ENCODE data around the gene MALSU1.
"Not testable (repeated sequence)": the region's sequence is repeated elsewhere in the genome, so short reads cannot be mapped to it uniquely, and the experiment has no call there.

The MALSU1 gene

DNA sequence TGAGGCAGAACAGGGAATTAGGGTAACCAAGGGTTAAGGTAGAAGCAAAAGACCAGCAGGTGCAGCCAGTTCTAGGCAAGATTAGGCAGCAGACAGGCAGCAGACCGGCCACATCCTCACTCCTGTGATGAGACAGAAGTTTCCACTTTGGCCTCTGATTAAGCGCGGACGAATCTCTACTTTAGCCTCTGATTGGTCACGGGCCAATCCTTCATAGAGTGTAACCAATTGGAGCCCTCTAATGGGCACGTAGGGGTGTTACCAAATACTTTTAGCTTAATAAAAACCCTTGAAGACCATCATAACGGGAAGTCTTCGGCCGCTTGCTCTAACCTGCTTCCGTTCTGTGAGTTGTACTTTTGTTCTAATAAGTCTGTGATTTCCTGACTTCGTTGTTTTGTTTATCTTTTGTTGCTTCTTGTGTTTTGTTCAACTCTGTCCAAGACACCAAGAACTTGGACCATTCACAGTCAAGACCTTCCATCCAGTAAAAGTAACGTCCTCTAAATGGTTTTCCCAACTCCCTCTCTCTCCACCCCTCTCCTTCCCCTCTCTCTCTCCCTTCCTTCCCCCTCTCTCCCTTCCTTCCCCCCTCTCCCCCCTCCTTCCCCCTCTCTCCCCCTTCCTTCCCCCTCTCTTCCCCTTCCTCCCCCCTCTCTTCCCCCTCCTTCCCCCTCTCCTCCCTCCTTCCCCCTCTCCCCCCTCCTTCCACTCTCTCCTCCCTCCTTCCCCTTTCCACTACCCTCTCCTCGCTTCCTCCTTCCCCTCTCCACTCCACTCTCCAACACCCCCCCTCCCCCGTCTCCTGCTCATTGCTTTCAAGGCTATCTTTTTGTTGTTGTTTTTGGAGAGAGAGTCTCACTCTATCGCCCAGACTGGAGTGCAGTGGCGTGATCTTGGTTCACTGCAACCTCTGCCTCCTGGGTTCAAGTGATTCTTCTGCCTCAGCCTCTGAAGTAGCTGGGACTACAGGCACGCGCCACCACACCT, 13.2 kb upstream of the MALSU1 start:
- peak; percentile 30 for DNase-seq (ENCODE audit: low read depth)

DNA sequence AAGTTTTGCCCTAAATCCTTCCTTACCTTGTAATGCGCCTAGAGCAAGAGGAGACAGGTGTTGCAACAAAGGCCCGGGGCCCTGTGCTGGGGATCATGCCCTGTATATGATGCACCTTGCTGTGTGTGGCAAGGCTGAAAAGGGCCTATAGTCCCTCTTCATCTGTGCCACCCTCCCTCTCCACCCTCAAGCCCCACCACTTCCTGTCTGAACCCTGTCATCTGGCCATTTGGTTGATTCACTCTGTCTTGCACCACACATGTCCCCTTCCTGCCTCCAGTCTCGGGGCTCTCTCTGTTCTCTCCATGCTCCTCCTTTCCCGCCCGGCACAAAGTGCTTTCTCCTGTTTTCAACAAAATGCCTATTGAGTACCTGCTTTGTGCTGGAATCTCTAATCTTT, 11.5 kb upstream of the MALSU1 start:
- DNase-seq (ENCODE audit: low read depth): no peak

DNA sequence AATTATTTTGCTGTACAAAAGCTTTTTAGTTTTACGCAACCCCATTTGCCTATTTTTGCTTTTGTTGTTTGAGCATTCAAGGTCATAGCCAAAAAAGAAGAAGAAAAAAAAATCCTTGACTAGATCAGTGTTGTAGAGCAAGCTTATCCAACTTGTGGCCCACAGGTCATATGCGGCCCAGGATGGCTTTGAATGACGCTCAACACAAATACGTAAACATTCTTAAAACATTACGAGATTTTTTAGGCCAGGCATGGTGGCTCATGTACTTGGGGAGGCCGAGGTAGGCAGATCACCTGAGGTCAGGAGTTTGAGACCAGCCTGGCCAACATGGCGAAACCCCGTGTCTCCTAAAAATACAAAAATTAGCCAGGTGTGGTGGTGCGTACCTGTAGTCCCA, 8.1 kb upstream of the MALSU1 start:
- DNase-seq (ENCODE audit: low read depth): no peak

DNA sequence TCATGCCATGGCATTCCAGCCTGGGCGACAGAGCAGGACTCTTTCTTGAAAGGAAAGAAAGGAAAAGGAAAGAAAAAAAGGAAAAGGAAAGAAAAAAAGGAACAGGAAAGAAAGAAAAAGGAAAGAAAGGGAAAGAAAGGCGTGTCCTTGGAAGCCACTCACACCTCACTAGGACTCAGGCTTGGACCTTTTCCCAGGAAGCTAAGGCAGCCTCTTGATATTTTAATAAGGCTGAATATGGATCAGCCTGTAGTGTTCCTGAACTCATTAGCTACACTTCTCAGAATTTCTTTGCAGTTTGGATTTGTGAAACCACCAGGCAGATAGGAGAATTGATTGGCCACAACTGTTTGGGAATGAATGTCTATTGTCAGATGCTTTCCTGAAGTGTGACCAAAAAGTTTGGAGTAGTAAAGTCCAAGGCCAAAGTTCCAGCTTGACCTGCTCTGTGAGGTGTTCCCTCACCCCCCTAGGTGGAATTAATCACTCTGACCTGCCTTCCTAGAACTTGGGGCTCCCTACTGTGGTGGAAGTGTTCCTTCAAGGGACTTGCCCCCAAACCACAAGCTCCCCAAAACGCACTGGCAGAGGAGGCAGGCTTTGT, 7.1 kb upstream of the MALSU1 start:
- DNase-seq (ENCODE audit: low read depth): no peak

DNA sequence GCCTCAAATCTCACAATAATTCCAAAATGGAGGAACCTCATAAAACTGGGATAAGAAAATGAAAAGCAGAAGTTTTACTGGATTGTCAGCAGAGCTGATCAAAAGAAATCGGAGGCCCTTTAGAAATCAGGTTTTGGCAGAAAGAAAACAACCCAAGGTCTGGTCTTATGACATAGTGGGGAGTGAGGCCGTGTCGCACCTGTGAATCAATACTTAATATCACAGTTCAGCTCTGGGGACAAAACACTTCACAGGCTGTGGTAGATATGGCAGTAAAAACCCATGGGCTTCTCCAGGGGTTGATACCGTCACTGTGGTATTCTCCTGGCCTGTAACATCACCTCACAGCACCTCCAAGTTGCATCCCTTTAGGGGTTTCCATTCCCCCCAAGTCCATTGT, 6.5 kb upstream of the MALSU1 start:
- DNase-seq (ENCODE audit: low read depth): no peak

DNA sequence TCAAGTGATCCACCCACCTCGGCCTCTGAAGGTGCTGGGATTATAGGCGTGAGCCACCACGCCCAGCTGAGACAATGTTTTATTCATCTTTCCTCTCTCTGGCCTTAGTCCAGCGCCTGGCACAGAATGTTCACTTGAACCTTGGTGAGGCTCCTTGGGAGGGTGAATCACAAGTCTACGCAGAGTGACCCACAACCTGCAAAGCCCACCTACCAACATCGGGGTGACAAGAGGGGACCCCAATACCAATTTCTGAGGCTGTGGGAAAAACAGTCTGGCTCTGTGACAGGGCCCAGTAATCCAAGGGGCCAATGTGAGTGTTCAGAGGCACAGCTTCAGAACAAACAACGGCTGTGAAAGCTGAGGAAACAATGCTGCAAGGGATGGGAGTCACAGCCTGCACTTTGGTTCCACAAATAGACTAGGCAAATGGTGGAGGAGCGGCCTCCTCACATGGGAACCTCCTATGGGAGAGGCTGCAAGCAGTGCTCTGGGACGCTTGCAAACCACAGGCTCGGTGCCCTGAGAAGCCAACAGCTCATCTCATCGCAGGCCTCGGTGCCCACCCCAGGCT, 5.6 kb upstream of the MALSU1 start:
- no peak for DNase-seq (ENCODE audit: low read depth)

DNA sequence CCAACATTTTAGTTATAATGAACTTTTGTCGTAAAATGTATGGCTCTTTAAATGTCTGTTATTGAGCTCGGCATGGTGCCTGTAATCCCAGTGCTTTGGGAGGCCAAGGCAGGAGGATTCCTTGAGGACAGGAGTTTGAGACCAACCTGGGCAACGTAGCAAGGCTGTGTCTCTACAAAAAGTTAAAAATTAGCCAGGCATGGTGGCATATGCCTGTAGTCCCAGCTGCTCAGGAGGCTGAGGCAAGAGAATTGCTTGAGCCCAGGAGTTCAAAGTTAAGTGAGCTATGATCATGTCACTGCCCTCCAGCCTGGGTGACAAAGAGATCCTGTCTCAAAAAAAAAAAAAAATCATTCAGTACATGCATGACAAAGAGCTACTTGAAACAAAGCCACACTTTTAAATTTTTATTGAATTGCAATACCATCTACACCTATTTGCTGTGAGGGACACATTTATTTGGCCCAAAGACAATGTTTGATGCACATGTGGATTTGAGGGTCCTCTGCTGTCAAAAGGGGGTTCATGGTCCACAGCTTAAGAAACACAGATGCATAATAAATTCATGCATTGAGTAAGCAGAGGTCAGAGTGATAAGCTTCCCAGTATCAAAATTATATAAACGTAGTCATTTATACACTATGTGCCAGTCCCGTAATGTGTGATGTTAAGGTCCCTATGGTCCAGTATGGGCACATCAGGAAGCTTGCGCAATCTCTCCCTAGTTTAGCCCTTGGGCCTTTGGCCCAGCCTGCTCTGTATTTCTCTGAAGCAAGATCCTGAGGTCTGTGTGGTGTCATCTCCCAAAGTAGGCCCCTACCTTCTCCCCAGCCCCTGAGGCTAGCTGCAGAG, 4.4 kb upstream of the MALSU1 start:
- DNase-seq (ENCODE audit: low read depth): no peak

DNA sequence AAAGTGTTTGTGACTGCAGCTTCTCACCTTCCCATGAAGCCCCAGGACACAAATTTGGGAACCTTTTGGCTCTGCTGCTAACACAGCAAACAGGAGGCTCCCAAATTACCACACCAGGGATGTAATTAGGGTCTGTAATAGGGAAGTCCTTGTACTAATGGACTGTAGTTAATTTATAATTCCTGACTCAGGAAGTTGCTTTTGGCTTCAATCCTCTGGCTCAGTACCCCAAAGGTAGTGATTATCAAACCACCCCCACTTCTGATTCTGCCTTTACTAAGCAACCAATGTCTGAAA, 3.8 kb upstream of the MALSU1 start:
- DNase-seq (ENCODE audit: low read depth): no peak

DNA sequence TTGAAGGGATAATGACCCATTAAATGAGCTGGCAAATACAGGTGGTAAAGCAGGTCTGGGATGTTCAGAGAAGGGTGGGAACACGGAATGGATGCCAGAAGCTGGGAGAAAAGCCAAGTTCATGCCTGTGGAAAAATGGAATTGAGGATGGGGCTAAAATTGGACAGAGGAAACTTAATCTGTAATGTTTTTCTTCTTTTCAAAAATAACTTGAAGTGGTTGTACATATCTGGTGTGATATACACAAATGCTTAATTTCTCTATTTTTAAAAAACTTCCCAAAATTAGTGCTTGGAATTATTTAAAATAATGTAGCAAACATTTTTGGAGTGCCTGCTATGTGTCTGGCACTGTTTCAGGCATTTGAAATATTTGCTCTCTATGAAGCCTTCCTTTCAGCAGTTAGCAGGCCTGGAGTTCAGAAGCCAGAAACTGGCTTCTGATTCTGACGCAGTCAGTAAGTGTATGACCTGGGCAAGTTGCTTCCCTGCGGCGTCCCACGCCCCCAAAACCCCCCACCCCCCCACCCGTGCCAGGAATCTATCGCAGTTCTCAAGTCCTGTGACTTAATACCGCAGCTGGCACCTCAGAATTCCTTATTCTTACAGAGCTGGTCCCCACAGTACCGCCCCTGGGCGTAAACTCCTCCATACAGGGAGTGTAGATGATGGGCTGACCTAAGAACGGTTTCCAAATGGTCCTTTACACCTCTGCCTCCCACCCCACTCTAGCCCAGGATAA, 828 bp upstream of the MALSU1 start:
- DNase-seq (ENCODE audit: low read depth): no peak

DNA sequence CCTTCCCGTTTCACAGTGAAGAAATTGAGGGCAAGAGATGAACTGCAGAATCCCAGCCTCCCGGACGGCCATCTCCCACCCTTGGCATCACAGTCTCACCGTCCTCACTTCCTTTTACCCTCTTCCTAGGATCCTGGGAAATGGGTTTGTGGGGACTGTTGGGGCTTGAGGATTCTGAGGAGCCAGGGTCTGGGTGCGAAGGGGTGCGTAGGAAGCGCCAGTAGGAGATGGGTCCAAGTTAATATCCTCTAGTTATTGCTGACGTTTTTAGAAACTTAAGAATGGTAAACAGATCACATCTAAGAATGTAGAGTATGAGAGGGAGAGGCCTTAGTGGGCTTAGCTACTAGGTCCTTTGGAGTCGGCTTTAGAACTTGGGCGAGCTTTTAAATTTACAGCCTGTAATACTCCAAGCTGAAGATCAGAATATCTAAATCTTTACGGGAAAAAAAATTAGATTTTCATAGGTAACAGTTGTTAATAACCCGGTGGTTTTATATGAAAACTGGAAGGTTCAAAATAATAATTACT, 696 bp downstream of the MALSU1 start:
- DNase-seq (ENCODE audit: low read depth): no peak

DNA sequence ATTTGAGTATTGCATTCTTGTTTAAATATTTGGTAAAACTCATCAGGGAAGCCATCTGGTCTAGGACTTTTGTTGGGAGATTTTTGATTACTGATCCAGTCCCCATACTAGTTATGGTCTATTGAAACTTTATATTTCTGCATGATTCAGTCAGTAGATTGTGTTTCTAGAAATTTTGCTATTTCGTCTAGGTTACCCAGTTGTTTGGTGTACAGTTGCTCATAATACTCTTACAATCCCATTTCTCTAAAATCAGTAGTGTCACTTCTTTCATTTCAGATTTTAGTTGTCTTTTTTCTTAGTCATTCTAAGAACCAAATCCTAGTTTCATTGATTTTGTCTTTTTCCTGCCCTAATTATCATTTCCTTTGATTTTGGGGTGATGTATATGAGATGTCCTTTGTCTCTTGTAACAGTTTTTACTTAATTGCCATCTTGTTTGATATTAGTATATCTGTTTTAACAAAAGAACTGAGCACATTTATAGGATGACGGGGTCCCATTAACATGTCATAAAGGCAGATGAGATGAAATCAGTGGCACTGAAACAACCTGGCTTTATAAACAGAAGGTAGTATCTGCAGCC, 7.9 kb downstream of the MALSU1 start:
- DNase-seq (ENCODE audit: low read depth): no peak

DNA sequence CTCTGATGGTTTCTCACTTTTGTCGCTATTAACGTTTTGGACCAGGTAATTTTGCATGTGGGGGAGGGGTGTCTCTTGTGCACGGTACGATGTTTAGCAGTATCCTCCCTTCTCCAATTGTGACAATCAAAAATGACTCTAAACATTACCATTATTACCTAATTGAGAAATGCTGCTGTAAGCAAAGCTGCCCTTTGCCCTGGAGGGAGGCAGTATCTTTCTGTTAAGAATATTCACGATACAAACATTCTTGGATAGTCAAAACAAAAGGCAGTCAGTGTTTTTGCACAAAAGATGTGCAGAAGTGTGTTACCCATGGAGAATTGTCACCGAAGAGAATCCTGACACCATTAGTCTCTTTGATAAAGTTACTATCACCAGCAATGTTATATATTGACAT, 9.6 kb downstream of the MALSU1 start:
- DNase-seq (ENCODE audit: low read depth): no peak

DNA sequence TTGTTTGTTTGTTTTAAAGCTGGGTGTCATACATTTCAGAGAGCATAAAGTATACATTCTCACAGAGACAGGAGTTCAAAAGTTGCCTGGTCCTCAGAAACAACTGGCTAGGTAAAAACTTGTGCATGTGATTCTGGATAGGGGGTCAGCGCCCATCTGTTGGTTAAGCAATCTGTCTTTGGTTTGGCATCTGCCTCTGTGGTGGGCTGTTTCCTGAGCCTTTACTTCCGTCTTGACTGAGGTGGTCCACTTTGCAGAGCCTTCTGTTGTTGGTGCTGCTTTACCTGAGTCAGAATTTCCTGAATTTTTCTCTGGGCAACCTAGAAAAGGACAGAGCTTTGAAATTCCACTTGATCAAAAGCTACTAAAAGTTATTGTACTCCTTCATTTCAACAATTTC, 13.0 kb downstream of the MALSU1 start:
- DNase-seq (ENCODE audit: low read depth): not testable (repeated sequence)

DNA sequence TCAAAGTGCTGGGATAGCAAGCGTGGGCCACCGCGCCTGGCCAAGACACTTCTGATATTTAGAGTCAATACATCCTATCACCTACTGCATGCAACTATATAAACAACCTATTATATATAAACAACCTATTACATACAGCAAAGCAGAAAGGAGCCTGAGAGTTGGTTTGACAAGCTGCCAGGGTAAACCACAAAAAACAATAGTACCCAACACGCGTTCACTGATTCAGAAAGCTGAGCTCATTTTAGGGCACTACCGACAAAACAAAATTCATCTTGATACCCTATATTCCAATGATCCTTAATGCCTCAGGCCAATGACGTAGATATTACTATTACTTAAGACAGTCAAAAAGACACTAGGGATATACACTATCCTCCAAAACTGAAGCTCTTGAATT, 16.2 kb downstream of the MALSU1 start:
- no peak for DNase-seq (ENCODE audit: low read depth)

DNA sequence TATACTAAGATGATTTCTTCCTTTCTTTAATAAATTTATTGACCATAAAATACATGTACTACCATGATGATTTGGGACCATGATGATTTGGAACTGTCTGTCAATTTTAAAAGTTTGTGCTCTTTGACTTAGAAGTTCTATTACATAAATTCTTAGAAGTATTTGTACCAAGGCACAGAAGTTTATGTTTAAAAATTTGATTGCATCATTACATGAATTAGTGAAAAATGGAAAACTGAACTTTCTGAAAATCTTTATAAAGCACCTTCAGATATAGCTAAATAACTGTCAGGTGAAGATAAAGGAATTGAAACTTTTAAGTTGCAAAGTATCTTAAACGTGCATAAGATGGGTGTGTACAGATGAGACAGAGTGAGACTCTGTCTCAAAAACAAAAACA, 32.0 kb downstream of the MALSU1 start:
- no peak for DNase-seq (ENCODE audit: low read depth)

DNA sequence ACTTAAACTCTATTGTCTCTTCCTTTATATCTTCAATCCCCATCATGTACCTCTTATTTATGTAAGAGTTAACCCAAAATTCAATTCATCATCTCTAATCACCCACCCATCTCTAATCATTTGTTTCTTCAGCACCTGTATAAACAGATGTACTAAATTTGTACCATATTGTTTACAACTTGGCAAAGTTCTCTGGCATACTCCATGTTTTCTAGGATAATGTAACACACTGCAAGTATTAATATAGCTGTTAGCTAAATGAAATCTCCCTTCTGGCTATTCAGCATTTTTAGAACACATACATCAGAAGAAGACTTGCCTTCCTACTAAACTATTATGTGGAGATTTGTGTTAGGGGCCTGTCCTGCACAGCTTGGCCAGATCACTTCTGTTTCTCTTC, 33.1 kb downstream of the MALSU1 start:
- no peak for DNase-seq (ENCODE audit: low read depth)

DNA sequence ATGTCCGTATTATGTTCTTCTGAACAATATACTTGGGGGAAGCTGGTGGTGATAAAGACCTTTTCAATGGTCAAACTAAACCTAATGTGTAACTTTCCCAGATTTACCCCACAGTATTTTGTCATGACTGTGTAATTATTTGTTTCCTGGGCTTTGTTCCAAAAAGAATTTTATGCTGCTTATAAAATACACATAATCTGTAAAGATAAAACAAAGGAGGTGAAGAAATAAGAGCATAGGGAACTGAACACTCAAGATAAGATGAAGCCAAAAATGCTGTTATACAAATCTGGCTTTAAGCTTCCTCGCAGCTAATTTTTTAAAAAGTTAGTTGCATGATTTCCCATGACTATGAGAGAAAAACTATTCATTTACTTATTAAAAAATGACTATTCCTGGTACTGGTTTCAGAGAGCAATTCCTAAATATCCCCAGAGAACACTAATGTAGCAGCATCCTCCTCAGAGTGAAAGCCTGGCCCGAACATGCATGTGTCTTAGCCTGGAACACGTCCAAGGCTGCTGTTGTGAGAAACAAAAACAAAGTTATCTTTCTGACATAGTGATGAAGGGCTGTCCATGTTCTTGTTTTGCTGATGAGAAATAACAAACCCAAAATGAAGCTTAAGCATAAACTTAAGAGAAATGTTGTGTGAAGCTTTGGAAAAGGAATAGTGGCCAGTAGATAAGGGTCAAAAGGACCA, 33.9 kb downstream of the MALSU1 start:
- no peak for DNase-seq (ENCODE audit: low read depth)

DNA sequence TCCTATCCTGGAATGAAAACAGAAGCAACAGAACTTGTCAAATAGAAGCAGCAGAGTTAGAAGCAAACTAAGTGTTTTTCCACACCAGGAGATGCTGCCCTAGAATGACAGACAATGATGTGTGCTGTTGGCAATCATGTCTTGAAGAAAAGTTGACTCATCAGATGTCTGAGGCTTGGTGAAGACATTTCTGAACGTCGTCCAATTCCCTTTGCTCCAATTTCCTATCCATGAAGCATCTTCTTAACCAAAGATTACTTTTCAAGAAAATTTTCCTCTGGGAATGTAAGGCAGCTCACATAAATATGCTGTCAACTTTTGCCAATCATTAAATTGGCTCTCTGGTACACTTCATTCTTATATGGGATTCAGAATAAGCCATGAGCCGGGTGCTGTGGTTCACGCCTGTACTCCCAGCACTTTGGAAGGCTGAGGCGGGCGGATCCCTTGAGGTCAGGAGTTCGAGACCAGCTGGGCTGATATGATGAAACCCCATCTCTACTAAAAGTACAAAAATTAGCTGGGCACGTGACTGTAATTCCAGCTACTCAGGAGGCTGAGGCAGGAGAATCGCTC, 34.6 kb downstream of the MALSU1 start:
- DNase-seq (ENCODE audit: low read depth): no peak

DNA sequence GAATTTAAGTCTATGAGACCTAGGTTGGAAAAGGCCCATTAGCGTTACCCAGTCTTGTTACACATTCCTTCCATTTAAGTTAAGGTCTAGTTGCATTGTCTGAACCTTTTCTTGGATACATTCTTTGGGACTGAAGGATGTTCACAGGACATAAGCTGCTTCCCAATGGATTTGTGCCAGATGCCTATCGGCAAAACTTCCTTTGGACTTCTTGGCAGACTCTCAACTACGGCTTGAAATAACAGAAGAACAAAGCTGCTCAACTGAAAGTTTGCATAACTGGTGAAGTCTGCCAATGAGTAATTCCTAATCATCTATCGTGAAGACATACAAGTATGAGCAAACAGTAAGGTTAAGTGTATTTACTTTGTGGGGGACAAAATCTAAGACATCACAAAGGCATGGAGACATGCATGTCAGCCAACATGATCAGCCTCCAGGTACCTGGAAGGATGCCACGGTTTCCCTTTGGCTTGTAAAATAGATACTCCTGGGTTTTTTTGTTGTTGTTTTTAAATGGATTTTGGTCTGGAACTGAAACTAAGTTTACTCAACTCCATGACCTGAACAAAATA, 35.4 kb downstream of the MALSU1 start:
- no peak for DNase-seq (ENCODE audit: low read depth)

DNA sequence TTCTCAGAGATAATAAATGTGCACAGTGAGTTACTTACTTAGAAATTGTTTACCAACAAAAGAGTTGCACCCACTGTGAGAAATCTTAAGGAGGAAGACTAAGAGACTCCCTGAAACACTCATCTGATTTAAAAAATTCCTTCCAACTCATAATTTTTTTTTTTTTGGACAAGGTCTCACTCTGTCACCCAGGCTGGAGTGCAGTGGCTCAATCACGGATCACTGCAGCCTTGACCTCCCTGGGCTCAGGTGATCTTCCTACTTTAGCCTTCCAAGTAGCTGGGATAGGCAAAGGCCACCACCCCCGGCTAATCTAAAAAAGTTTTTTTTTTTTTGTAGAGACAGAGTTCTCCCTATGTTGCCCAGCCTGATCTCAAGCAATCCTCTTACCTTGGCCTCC, 36.0 kb downstream of the MALSU1 start:
- DNase-seq (ENCODE audit: low read depth): no peak
